Prostate gland (tissue), 2 donors: ENCODE data around the gene CPLX3. TPM values are rescaled to one million over a fixed set of nuclear protein-coding genes. Genes with fewer than 3 reads are reported as not detected.

Experiments used
- DNase-seq: peaks from one replicate; pipeline ENCODE4 v3.0.0-alpha.2; 2019; ENCODE audit warnings: low spot score
- H3K27ac ChIP-seq, 2 donors: fragments of 200-600 bp; sonication (generic); 2 replicates each; pipeline ENCODE4 v1.5.1; 2017 to 2019
- H3K27me3 ChIP-seq: fragments of 200-600 bp; sonication (generic); replicated peaks from 2 replicates; pipeline ENCODE4 v1.5.1; 2019; ENCODE audit not compliant: insufficient read depth
- H3K36me3 ChIP-seq, 2 donors: fragments of 200-600 bp; sonication (generic); 1 replicate in 1 of 2; 2 replicates in 1 of 2; pipeline versions ENCODE4 v1.5.1 to v1.8.1; 2017 to 2019
- H3K4me1 ChIP-seq: fragments of 200-600 bp; sonication (generic); replicated peaks from 2 replicates; pipeline ENCODE4 v1.5.1; 2019
- H3K4me3 ChIP-seq, 2 donors: fragments of 200-600 bp; sonication (generic); 2 replicates each; pipeline ENCODE4 v1.5.1; 2017 to 2019
- H3K9me3 ChIP-seq: fragments of 200-600 bp; sonication (generic); 2 replicates; pipeline ENCODE4 v1.5.1; 2017
- CTCF ChIP-seq, 4 experiments: fragments of 200-600 bp in 2 of 4; fragments of 450-650 bp in 2 of 4; sonication (generic) in 2 of 4; IDR thresholded peaks; 1 replicate in 3 of 4; 2 replicates in 1 of 4; pipeline ENCODE4 v1.5.1; 2016 to 2019; ENCODE audit warnings: antibody characterized with exemption in 4 of 4, mild to moderate bottlenecking in 2 of 4, moderate library complexity in 2 of 4
- POLR2A ChIP-seq: fragments of 450-650 bp; IDR thresholded peaks from one replicate; pipeline ENCODE4 v1.6.1; 2016; ENCODE audit warnings: antibody characterized with exemption, mild to moderate bottlenecking
- POLR2AphosphoS5 ChIP-seq: sonication (generic); formaldehyde crosslinking; IDR thresholded peaks from one replicate; pipeline ENCODE4 v1.6.1; 2017; ENCODE audit warnings: antibody characterized with exemption
- WGBS: methylation state at CpG from one replicate; pipeline ENCODE4 v1.1.5; 2018; 5-methylcytosine and 5-hydroxymethylcytosine counted together
- intact Hi-C: fragments of 100-400 bp; cut with DNase I; formaldehyde crosslinking; loops from one replicate; pipeline ENCODE4 v1.14.2; 2022
- total RNA-seq, 2 donors: library from RNA; depleted of rRNA; stranded (reverse); fragments of >200 nt; gene quantifications; one replicate each; pipeline ENCODE4 v1.1.0, GENCODE V29; 2016

CPLX3 gene
- total RNA-seq, 2 donors from 2014 or later: 40.5 to 59.8 TPM

DNA sequence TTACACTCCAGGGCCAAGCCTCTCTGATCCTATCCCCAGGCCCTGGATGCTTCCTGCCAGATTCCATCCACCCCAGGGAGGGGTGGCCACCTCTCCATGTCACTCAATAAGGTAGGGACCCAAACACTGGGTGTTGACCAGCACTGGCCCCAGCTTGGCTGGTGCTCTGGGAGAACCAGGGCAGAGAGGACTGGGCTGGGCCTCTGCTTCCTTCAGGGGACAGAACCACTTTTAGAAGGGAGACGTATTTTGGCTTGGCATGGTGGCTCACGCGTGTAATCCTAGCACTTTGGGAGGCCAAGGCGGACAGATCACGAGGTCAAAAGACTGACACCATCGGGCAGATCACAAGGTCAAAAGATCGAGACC lies 4.7 kb upstream of the CPLX3 start:
- Histone ChIP-seq H3K36me3 (no peaks in the 10 kb centered on the region), H3K27ac (no peak overlapping the region), H3K27me3 (no peaks in the 10 kb centered on the region), H3K9me3 (no peaks in the 10 kb centered on the region), H3K4me3 (no peak overlapping the region), H3K4me1 (peaks cover 19% of the 10 kb centered on the region)
- TF ChIP-seq POLR2AphosphoS5: no peak
- no peak for TF ChIP-seq POLR2A
- TF ChIP-seq CTCF (IDR thresholded peaks at IDR 0.05): no peak
- DNase-seq: no peak
- intact Hi-C loops: no loop called here
- 89% methylated on average over 7 of the region's 7 CpGs for WGBS

DNA sequence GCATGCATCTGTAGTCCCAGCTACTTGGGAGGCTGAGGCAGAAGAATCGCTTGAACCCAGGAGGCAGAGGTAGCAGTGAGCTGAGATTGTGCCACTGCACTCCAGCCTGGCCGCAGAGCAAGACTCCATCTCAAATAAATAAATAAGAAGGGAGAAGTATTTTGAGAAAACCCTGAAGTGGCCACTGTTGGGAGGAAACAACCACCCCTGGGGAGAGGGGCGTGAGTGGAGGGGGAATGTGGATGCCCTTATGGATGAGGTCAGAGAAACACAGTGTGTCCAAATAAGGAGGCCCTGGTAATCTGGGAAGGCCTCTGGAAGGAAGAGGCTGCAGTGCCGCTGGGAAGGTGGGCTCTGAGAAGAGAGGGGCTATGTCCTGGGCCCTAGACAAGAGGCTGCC lies 4.2 kb upstream of the CPLX3 start:
- peaks cover 15% of the 10 kb centered on the region for H3K4me1 ChIP-seq
- intact Hi-C loops: no loop called here
- H3K4me3 ChIP-seq: no peak overlapping the region
- TF ChIP-seq POLR2A: no peak
- no peak for TF ChIP-seq CTCF (IDR thresholded peaks at IDR 0.05)
- TF ChIP-seq POLR2AphosphoS5: no peak
- H3K27ac ChIP-seq: no peak overlapping the region
- DNase-seq: no peak
- H3K9me3 ChIP-seq: no peaks in the 10 kb centered on the region
- WGBS: 92% methylated on average over 4 of the region's 4 CpGs
- no peaks in the 10 kb centered on the region for H3K27me3 ChIP-seq
- no peaks in the 10 kb centered on the region for H3K36me3 ChIP-seq

DNA sequence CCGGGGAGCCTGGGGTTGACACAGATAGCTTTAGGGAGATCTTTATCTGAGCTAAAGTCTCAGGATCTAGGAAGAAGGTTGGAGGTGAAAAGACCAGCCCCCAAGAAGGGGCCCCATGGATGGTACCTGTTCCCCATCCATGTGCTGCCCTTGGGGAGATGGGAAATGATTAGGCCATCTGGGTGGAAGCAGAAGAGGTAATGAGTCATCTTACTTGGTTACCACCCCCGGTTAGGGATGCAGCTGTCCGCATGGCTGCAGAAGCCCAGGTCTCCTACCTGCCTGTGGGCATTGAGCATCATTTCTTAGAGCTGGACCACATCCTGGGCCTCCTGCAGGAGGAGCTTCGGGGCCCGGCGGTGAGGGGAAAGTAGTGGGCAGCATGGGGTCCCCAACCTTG lies 3.1 kb upstream of the CPLX3 start:
- no peaks in the 10 kb centered on the region for H3K27me3 ChIP-seq
- peaks cover 4% of the 10 kb centered on the region for H3K4me1 ChIP-seq
- no peak for TF ChIP-seq POLR2AphosphoS5
- no peak for TF ChIP-seq CTCF (IDR thresholded peaks at IDR 0.05)
- TF ChIP-seq POLR2A: no peak
- H3K4me3 ChIP-seq: no peak overlapping the region
- intact Hi-C loops: no loop called here
- DNase-seq: no peak
- WGBS: 67% methylated on average over 6 of the region's 6 CpGs
- H3K9me3 ChIP-seq: no peaks in the 10 kb centered on the region
- H3K27ac ChIP-seq: no peak overlapping the region
- H3K36me3 ChIP-seq: no peaks in the 10 kb centered on the region

DNA sequence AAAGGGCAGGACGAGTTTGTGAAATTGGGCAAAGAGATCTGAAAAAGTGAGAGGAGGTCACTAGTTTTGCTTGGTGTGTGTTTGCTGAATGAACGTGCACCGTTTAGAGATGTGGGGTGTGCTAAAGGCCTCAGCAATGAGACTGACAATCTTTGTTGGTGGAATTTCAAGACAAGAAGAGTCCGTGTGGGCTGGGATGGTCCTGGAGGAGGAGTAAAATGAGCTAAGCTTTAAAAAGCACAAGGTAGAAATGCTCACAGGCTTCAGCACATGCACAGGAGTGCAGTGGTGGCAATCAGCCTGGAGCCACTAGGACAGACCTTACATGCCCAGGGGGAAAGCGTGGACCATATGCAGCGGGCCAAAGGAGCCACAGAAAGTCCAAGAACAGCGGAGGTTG lies 1.5 kb upstream of the CPLX3 start:
- no peak for DNase-seq
- Histone ChIP-seq H3K4me1 (no peaks in the 10 kb centered on the region), H3K36me3 (no peaks in the 10 kb centered on the region), H3K27me3 (no peaks in the 10 kb centered on the region), H3K4me3 (no peak overlapping the region), H3K9me3 (no peaks in the 10 kb centered on the region), H3K27ac (no peak overlapping the region)
- WGBS: 76% methylated on average over 7 of the region's 7 CpGs
- intact Hi-C loops: no loop called here
- TF ChIP-seq CTCF (IDR thresholded peaks at IDR 0.05) (no peak), POLR2AphosphoS5 (no peak), POLR2A (no peak)

DNA sequence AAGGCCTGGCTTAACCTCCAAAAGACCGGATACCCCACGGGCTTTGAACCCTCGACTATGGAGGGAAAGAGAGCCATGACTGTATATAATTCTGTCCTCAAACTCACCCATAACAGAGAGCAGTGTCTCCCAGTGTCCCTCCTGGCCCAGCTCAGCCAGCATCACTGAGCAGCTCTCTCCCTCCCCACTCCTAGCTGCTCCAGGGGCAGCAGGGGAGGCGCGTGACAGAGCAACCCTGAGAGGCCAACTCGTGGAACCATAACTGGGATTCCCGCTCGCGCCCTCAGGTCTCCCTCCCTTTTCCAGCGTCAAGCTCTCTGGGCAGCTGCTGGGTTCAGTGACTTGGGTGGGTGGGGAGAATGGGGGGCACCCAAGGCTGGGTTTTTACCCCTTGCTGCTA lies 561 bp upstream of the CPLX3 start:
- Histone ChIP-seq H3K4me3 (no peak overlapping the region), H3K36me3 (no peaks in the 10 kb centered on the region), H3K9me3 (no peaks in the 10 kb centered on the region), H3K27ac (no peak overlapping the region), H3K27me3 (no peaks in the 10 kb centered on the region), H3K4me1 (no peaks in the 10 kb centered on the region)
- intact Hi-C loops: no loop called here
- 61% methylated on average over 10 of the region's 10 CpGs for WGBS
- no peak for DNase-seq
- TF ChIP-seq POLR2A: no peak
- no peak for TF ChIP-seq CTCF (IDR thresholded peaks at IDR 0.05)
- no peak for TF ChIP-seq POLR2AphosphoS5
